ENCODE data around the gene NCR3LG1. TPM values are rescaled to one million over a fixed set of nuclear protein-coding genes. Genes with fewer than 3 reads are reported as not detected.

Gene NCR3LG1
- total and polyA plus RNA-seq, 2 of the 4 experiments (the other 2 are of a cell fraction) = 1.7 to 4.1 TPM

GRCh38 chr11:17347676-17348075 lies 3.9 kb upstream of the NCR3LG1 start:
- POLR2A ChIA-PET (ENCODE audit: unreplicated experiment) = no interaction called here
- H3K18ac ChIP-seq (ENCODE audit: low read depth, low read length) = no peak overlapping the region
- H2BK5ac ChIP-seq (ENCODE audit: low read depth, low read length, poor library complexity, severe bottlenecking) = no peak overlapping the region
- no peak overlapping the region for H2AK5ac ChIP-seq (ENCODE audit: low read depth, low read length)
- no peaks in the 10 kb centered on the region for H3K79me1 ChIP-seq (ENCODE audit: low read depth in 1 of 2, low read length in 2 of 2)
- H4K91ac ChIP-seq (ENCODE audit: insufficient read depth, low read depth, low read length) = no peak overlapping the region
- intact Hi-C loops (cut with micrococcal nuclease) (no loop called here), dilution Hi-C loops (cut with HindIII; ENCODE audit: low sequenced_read_pairs, unreplicated experiment) (no loop called here), in situ Hi-C loops (cut with MboI; ENCODE audit: low sequenced_read_pairs) (no loop called here)
- DNase-seq (no peak), ATAC-seq (ENCODE audit: low read depth) (no peak)
- no TSS peak for BruUV-seq (replicated peaks)
- H3K4me2 ChIP-seq (ENCODE audit: low read depth, low read length) = no peak overlapping the region
- H3K4me1 ChIP-seq (ENCODE audit: control insufficient read depth, insufficient read depth, low read length) = no peaks in the 10 kb centered on the region
- H3K27me3 ChIP-seq (ENCODE audit: control insufficient read depth, insufficient read depth, low read length) = no peaks in the 10 kb centered on the region
- H3K9me3 ChIP-seq (ENCODE audit: control insufficient read depth, insufficient read depth, low read length) = no peaks in the 10 kb centered on the region
- H4K5ac ChIP-seq (ENCODE audit: low read depth, low read length) = no peak overlapping the region
- no peak overlapping the region for H2AFZ ChIP-seq (replicated peaks; ENCODE audit: low read length, poor library complexity)
- CTCF ChIA-PET = no interaction called here
- no peak overlapping the region for H3K4ac ChIP-seq (ENCODE audit: low read depth, low read length)
- no peak overlapping the region for H2AK9ac ChIP-seq (replicated peaks; ENCODE audit: low read depth, low read length, poor library complexity)
- H3K4me3 ChIP-seq (ENCODE audit: insufficient read depth, low read depth, low read length) = no peak overlapping the region
- H3K27ac ChIP-seq (ENCODE audit: insufficient read depth, low read length) = no peak overlapping the region
- no peak overlapping the region for H3K9ac ChIP-seq (ENCODE audit: low read depth, low read length)
- H3K14ac ChIP-seq (replicated peaks; ENCODE audit: low read depth, low read length) = no peak overlapping the region
- no peak overlapping the region for H2BK120ac ChIP-seq (ENCODE audit: low read depth, low read length)
- TF ChIP-seq MAFK (IDR thresholded peaks at IDR 0.05; ENCODE audit: low read depth, low read length) (no peak), NFE2L2 (IDR thresholded peaks at IDR 0.05; ENCODE audit: low read depth, low read length) (no peak), USF2 (IDR thresholded peaks at IDR 0.05; ENCODE audit: low read depth, low read length) (no peak), SMC3 (IDR thresholded peaks at IDR 0.05; ENCODE audit: low read depth, low read length) (no peak), RCOR1 (IDR thresholded peaks at IDR 0.05; ENCODE audit: insufficient replicate concordance, low read length) (no peak), MAZ (IDR thresholded peaks at IDR 0.05; ENCODE audit: borderline replicate concordance, low read depth, low read length) (no peak), POLR2A (IDR thresholded peaks at IDR 0.05; ENCODE audit: low read depth, low read length) (no peak), CTCF (conservative IDR thresholded peaks at IDR 0.05; ENCODE audit: low read depth, low read length) (no peak), BHLHE40 (IDR thresholded peaks at IDR 0.05; ENCODE audit: low read depth, low read length) (no peak), ELK1 (IDR thresholded peaks at IDR 0.05; ENCODE audit: borderline replicate concordance, low read depth, low read length) (no peak), RFX5 (IDR thresholded peaks at IDR 0.05; ENCODE audit: low read depth, low read length) (no peak), MXI1 (IDR thresholded peaks at IDR 0.05; ENCODE audit: borderline replicate concordance, low read depth, low read length) (no peak), RAD21 (IDR thresholded peaks at IDR 0.05; ENCODE audit: low read length) (no peak)
- no peak overlapping the region for H3K23ac ChIP-seq (ENCODE audit: low read depth, low read length)
- H3K9me1 ChIP-seq (ENCODE audit: insufficient read depth, low read length) = no peaks in the 10 kb centered on the region
- no peak overlapping the region for H2BK20ac ChIP-seq (ENCODE audit: low read depth, low read length)
- H2BK15ac ChIP-seq (ENCODE audit: low read depth, low read length) = no peak overlapping the region
- WGBS, 2 experiments (ENCODE audit: extremely low coverage in 2 of 2, insufficient read length in 1 of 2) = no CpG with 5 or more reads among the region's 1 CpG
- no peak overlapping the region for H4K8ac ChIP-seq (ENCODE audit: low read depth in 2 of 2, low read length in 2 of 2)
- no peaks in the 10 kb centered on the region for H3K36me3 ChIP-seq (ENCODE audit: control insufficient read depth, insufficient read depth, low read length)
- H3K56ac ChIP-seq (ENCODE audit: extremely low read depth, insufficient read depth, low read length) = no peak overlapping the region
- H4K20me1 ChIP-seq (ENCODE audit: insufficient read depth, low read length) = no peaks in the 10 kb centered on the region
